RWPE2 (cell line): Measurements from ENCODE around the gene SP9.

Experiments used
- ATAC-seq: fragments of 200-7000 bp; cut with Tn5 transposase; 3 replicates; pipeline ENCODE4 v1.9.1; 2021; ENCODE audit warnings: low read depth
- DNase-seq: peaks from one replicate; pipeline ENCODE4 v3.0.0-alpha.2; 2020; ENCODE audit warnings: low spot score
- H3K27ac ChIP-seq: fragments of 450-650 bp; 2 replicates; pipeline ENCODE4 v1.5.1; 2017; ENCODE audit warnings: mild to moderate bottlenecking; ENCODE audit not compliant: poor library complexity, severe bottlenecking
- H3K27me3 ChIP-seq: fragments of 250-450 bp; sonication (Bioruptor Pico); 2 replicates; pipeline ENCODE4 v1.5.1; 2021; ENCODE audit warnings: mild to moderate bottlenecking, moderate library complexity; ENCODE audit not compliant: insufficient read depth, poor library complexity, severe bottlenecking
- H3K36me3 ChIP-seq: fragments of 250-450 bp; sonication (Bioruptor Pico); 2 replicates; pipeline ENCODE4 v1.5.1; 2020; ENCODE audit warnings: low read depth, mild to moderate bottlenecking, moderate library complexity
- H3K4me1 ChIP-seq: fragments of 250-450 bp; sonication (Bioruptor Pico); 2 replicates; pipeline ENCODE4 v1.5.1; 2021; ENCODE audit warnings: mild to moderate bottlenecking, moderate library complexity; ENCODE audit not compliant: insufficient read depth, poor library complexity, severe bottlenecking
- H3K4me3 ChIP-seq: fragments of 250-450 bp; sonication (Bioruptor Pico); 2 replicates; pipeline ENCODE4 v1.5.1; 2021; ENCODE audit warnings: mild to moderate bottlenecking, moderate library complexity; ENCODE audit not compliant: severe bottlenecking
- H3K9me3 ChIP-seq: fragments of 250-450 bp; sonication (Bioruptor Pico); 2 replicates; pipeline ENCODE4 v1.5.1; 2021; ENCODE audit warnings: mild to moderate bottlenecking, moderate library complexity; ENCODE audit not compliant: severe bottlenecking
- TF ChIP-seq, protein P1 (sequence below): fragments of 450-650 bp; IDR thresholded peaks from one replicate; pipeline ENCODE4 v1.5.1; 2017; ENCODE audit warnings: mild to moderate bottlenecking, moderate library complexity; ENCODE audit not compliant: poor library complexity, severe bottlenecking

The SP9 gene

GRCh38 chr2:174328961-174329715 is 5.6 kb upstream of the SP9 start:
- Histone ChIP-seq H3K27ac (no peak overlapping the region), H3K27me3 (peaks cover 84% of the 10 kb centered on the region), H3K9me3 (no peaks in the 10 kb centered on the region), H3K36me3 (no peaks in the 10 kb centered on the region), H3K4me1 (no peaks in the 10 kb centered on the region), H3K4me3 (no peak overlapping the region)
- ATAC-seq (no peak), DNase-seq (no peak)
- TF ChIP-seq, protein P1, sequence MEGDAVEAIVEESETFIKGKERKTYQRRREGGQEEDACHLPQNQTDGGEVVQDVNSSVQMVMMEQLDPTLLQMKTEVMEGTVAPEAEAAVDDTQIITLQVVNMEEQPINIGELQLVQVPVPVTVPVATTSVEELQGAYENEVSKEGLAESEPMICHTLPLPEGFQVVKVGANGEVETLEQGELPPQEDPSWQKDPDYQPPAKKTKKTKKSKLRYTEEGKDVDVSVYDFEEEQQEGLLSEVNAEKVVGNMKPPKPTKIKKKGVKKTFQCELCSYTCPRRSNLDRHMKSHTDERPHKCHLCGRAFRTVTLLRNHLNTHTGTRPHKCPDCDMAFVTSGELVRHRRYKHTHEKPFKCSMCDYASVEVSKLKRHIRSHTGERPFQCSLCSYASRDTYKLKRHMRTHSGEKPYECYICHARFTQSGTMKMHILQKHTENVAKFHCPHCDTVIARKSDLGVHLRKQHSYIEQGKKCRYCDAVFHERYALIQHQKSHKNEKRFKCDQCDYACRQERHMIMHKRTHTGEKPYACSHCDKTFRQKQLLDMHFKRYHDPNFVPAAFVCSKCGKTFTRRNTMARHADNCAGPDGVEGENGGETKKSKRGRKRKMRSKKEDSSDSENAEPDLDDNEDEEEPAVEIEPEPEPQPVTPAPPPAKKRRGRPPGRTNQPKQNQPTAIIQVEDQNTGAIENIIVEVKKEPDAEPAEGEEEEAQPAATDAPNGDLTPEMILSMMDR = no peak

DNA sequence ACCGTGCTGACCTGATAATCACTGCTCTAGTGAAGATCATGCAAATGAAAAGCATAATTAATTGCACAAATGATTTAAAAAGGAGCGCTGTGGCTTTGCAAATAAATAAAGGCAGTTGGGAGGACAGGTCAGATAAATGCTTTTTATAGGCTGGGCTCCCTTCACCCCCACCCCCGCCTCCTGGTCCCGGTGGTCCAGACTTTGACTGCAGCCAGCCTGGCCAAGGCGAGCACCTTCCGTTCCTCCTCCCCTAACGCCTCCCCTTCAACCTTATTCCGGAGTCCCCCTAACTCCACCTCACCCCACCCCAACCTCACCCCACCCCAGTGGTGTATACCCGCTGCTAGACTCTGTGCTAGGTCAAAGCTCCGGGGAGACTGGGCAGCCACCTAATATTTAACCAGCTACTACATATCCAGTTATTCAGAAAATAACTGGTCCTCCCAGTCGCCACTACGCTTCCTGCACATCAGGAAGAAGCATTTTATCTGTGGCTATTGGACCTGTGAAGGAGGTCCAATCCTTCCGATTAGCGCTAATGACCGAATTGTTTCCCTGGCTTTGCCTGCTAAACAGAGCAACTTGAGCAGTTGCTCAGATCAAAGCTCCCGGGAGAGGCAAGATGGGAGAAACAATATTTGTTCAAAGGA is 3.7 kb upstream of the SP9 start:
- TF ChIP-seq, protein P1 = no peak
- Histone ChIP-seq H3K9me3 (no peaks in the 10 kb centered on the region), H3K4me3 (no peak overlapping the region), H3K4me1 (peaks cover 5% of the 10 kb centered on the region), H3K27ac (no peak overlapping the region), H3K36me3 (no peaks in the 10 kb centered on the region), H3K27me3 (peaks cover 96% of the 10 kb centered on the region)
- no peak for ATAC-seq
- DNase-seq = no peak

- H3K9me3 ChIP-seq = no peaks in the 10 kb centered on the region
- no peak overlapping the region for H3K27ac ChIP-seq
- TF ChIP-seq, protein P1 = no peak
- DNase-seq (no peak), ATAC-seq (no peak)
- H3K36me3 ChIP-seq = no peaks in the 10 kb centered on the region
- no peak overlapping the region for H3K4me3 ChIP-seq
- peaks cover 5% of the 10 kb centered on the region for H3K4me1 ChIP-seq
- peaks cover 97% of the 10 kb centered on the region for H3K27me3 ChIP-seq
Observed at GRCh38 chr2:174331595-174332216, 3.0 kb upstream of the SP9 start.

- ATAC-seq (no peak), DNase-seq (no peak)
- Histone ChIP-seq H3K36me3 (no peaks in the 10 kb centered on the region), H3K4me3 (no peak overlapping the region), H3K4me1 (peaks cover 5% of the 10 kb centered on the region), H3K27me3 (peaks cover 97% of the 10 kb centered on the region), H3K27ac (no peak overlapping the region), H3K9me3 (no peaks in the 10 kb centered on the region)
- TF ChIP-seq, protein P1 = no peak
Observed at GRCh38 chr2:174332217-174332963, 2.4 kb upstream of the SP9 start.
